ENCODE data around the gene NEXMIF. TPM values are rescaled to one million over a fixed set of nuclear protein-coding genes. Genes with fewer than 3 reads are reported as not detected.

The NEXMIF gene
- total RNA-seq, 2 experiments from 2014 or later, result 0.74 to 1.3 TPM

DNA sequence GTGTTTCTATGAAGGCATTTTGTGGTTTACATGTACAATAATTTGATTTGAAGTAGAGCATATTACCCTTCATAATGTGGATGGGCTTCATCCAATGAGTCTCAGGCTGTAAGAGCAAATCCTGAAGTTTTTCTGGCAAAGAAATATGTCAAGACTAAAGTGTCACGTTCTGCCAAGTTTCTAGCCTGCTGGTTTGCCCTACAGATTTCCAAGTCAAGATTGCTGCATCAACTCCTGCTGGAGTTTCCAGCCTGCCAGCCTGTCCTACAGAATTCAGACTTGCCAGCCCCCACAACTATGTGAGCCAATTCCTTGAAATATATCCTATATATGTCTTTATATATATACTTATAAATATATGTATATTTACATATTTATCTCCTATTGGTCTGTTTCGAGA, 240.8 kb downstream of the NEXMIF start:
- Histone ChIP-seq H3K9me3 (ENCODE audit: control insufficient read depth in 1 of 2, insufficient read depth in 1 of 2, low read length in 2 of 2) (no peaks in the 10 kb centered on the region), H3K4me1 (ENCODE audit: insufficient read depth, low read length) (no peaks in the 10 kb centered on the region), H3K27ac (ENCODE audit: low read depth in 1 of 2, low read length in 2 of 2) (no peak overlapping the region), H3K4me3 (ENCODE audit: low read length) (no peak overlapping the region), H3K36me3 (ENCODE audit: insufficient read depth, low read length) (no peaks in the 10 kb centered on the region), H3K27me3 (ENCODE audit: control insufficient read depth in 1 of 2, insufficient read depth in 2 of 2, low read length in 2 of 2) (no peaks in the 10 kb centered on the region)
- Mint-ChIP-seq H3K27me3 (no peaks in the 10 kb centered on the region), H3K9me3 (no peaks in the 10 kb centered on the region), H3K36me3 (ENCODE audit: low read depth) (no peaks in the 10 kb centered on the region), H3K4me1 (ENCODE audit: low read depth) (no peaks in the 10 kb centered on the region), H3K27ac (no peak overlapping the region), H3K4me3 (no peak overlapping the region)
- ChIA-PET POLR2A (no interaction called here), CTCF (no interaction called here)
- intact Hi-C loops (cut with DNase I, micrococcal nuclease), result no loop called here
- ATAC-seq (ENCODE audit: poor library complexity) (no peak), DNase-seq (no peak)
- TF ChIP-seq, protein P1, sequence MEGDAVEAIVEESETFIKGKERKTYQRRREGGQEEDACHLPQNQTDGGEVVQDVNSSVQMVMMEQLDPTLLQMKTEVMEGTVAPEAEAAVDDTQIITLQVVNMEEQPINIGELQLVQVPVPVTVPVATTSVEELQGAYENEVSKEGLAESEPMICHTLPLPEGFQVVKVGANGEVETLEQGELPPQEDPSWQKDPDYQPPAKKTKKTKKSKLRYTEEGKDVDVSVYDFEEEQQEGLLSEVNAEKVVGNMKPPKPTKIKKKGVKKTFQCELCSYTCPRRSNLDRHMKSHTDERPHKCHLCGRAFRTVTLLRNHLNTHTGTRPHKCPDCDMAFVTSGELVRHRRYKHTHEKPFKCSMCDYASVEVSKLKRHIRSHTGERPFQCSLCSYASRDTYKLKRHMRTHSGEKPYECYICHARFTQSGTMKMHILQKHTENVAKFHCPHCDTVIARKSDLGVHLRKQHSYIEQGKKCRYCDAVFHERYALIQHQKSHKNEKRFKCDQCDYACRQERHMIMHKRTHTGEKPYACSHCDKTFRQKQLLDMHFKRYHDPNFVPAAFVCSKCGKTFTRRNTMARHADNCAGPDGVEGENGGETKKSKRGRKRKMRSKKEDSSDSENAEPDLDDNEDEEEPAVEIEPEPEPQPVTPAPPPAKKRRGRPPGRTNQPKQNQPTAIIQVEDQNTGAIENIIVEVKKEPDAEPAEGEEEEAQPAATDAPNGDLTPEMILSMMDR (IDR thresholded peaks at IDR 0.05), result no peak

Other genes starting within 250 kb of the NEXMIF start
- gene ABCB7, start 230.8 kb upstream of the NEXMIF start, total RNA-seq, result 10 to 100 TPM; 13.4 to 14.5 TPM